Psoas muscle (tissue), 8 donors: Measurements from ENCODE around the gene HOXB1. TPM values are rescaled to one million over a fixed set of nuclear protein-coding genes. Genes with fewer than 3 reads are reported as not detected.

Experiments used
- ATAC-seq, 4 donors: fragments of 200-7000 bp; cut with Tn5 transposase; one replicate each; pipeline ENCODE4 v1.9.1; 2020; ENCODE audit warnings: moderate library complexity in 3 of 4, mild to moderate bottlenecking in 2 of 4
- DNase-seq, 2 donors: peaks; one replicate each; pipeline ENCODE4 v3.0.0-alpha.2; 2020
- H3K27ac ChIP-seq: fragments of 200-600 bp; one replicate; pipeline ENCODE4 v1.8.0; 2022
- H3K27me3 ChIP-seq, 3 donors: fragments of 200-600 bp in 1 of 3; one replicate each; pipeline versions ENCODE4 v1.6.1 to v1.8.0; 2013 to 2022; ENCODE audit warnings: low read length in 2 of 3, mild to moderate bottlenecking in 2 of 3, moderate library complexity in 1 of 3; ENCODE audit not compliant: insufficient read depth in 3 of 3
- H3K36me3 ChIP-seq, 2 donors: fragments of 200-600 bp in 1 of 2; one replicate each; pipeline versions ENCODE4 v1.6.1 to v1.8.0; 2013 to 2022; ENCODE audit warnings: low read depth in 1 of 2, mild to moderate bottlenecking in 1 of 2, moderate library complexity in 1 of 2; ENCODE audit not compliant: insufficient read depth in 1 of 2
- H3K4me1 ChIP-seq: fragments of 200-600 bp; one replicate; pipeline ENCODE4 v1.8.0; 2022
- H3K4me3 ChIP-seq: fragments of 200-600 bp; one replicate; pipeline ENCODE4 v1.8.0; 2022; ENCODE audit warnings: mild to moderate bottlenecking
- H3K9me3 ChIP-seq: fragments of 200-600 bp; one replicate; pipeline ENCODE4 v1.8.0; 2022
- WGBS, 3 donors: extraction: QIAGEN DNeasy Blood & Tissue Kit; methylation state at CpG; one replicate each; pipeline versions ENCODE4 v1.1.6 to v1.1.7; 2013; 5-methylcytosine and 5-hydroxymethylcytosine counted together
- intact Hi-C, 2 donors: fragments of 100-400 bp; cut with DNase I; formaldehyde crosslinking; loops; one replicate each; pipeline versions ENCODE4 v1.11.0 to v1.14.2; 2022
- polyA plus RNA-seq, 3 donors: library from polyadenylated mRNA; stranded (reverse); fragments of 200-250 nt; gene quantifications; one replicate each; pipeline ENCODE4 v1.2.3, GENCODE V29; 2013
- total RNA-seq, 4 donors: library from RNA; stranded (reverse); fragmentation: NEBNext Ultra II Directional in 2 of 4; extraction: Animal tissue kit (Norgen Biotek cat#: 25700) in 2 of 4; gene quantifications; one replicate each; pipeline versions ENCODE4 v1.2.1 to v1.2.4, GENCODE V29; 2021 to 2023
- TF ChIP-seq, protein P1 (sequence below): fragments of 200-600 bp; IDR thresholded peaks from one replicate; pipeline ENCODE4 v1.8.0; 2022; ENCODE audit warnings: antibody characterized with exemption
- donor health status: healthy with polysubstance abuse.
- donor health status: DM: no; HTN: no; CAD: no; lungs with moderate emphysema.
- donor health status: Bipolar disorder and iron deficiency.
- donor health status: healthy.
- donor health status: DM: yes; HTN: yes; CAD: no.
- donor health status: DM: no; HTN: no; CAD: no.
- donor health status: DM: no; HTN: no; CAD: no.
- donor health status: DM: yes; HTN: yes; CAD: no.

The HOXB1 gene
- total and polyA plus RNA-seq, 7 donors = not detected

DNA sequence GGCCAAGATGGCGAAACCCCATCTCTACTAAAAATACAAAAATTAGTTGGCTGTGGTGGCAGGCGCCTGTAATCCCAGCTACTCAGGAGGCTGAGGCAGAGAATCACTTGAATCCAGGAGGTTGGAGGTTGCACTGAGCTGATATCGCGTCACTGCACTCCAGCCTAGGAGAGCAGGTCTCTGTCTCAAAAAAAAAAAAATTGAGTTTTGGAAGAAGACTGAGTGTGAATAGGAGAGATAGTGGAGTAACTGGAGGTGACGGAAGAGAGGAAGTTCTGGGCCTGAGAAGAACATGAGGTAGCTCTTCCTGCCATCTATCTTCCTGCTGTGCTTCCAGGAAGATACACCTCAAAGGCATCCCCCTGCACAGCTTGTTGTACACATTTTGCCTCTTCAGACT, 11.4 kb downstream of the HOXB1 start:
- Histone ChIP-seq H3K27me3 (peaks cover 0 to 14% (median 0%) of the 10 kb centered on the region in 3 donors), H3K4me3 (no peak overlapping the region), H3K36me3 (no peaks in the 10 kb centered on the region), H3K9me3 (no peaks in the 10 kb centered on the region), H3K4me1 (no peaks in the 10 kb centered on the region), H3K27ac (no peak overlapping the region)
- no peak for ATAC-seq
- TF ChIP-seq, protein P1, sequence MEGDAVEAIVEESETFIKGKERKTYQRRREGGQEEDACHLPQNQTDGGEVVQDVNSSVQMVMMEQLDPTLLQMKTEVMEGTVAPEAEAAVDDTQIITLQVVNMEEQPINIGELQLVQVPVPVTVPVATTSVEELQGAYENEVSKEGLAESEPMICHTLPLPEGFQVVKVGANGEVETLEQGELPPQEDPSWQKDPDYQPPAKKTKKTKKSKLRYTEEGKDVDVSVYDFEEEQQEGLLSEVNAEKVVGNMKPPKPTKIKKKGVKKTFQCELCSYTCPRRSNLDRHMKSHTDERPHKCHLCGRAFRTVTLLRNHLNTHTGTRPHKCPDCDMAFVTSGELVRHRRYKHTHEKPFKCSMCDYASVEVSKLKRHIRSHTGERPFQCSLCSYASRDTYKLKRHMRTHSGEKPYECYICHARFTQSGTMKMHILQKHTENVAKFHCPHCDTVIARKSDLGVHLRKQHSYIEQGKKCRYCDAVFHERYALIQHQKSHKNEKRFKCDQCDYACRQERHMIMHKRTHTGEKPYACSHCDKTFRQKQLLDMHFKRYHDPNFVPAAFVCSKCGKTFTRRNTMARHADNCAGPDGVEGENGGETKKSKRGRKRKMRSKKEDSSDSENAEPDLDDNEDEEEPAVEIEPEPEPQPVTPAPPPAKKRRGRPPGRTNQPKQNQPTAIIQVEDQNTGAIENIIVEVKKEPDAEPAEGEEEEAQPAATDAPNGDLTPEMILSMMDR = no peak
- no peak for DNase-seq
- 76 to 96% (median 86%) methylated on average over 5 of the region's 5 CpGs for WGBS, 3 donors
- intact Hi-C loops = no loop called here

DNA sequence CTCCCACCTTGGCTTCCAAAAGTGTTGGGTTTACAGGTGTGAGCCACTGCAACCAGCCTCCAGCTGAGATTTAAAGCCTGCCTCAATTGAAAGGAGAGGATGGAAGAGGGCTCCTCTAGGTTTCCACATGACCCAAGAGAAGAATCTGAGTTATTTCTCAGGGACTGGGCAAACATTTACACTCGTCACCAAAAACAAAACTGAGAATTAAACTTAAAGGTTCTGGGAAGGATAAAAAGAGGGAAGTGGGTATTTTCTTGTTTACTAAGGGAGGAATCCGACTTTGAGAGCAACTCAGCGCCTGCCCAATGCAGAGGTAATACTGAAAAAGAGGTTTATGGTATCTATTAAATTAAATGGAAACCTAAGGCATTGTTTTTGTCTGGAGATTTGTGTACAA, 13.3 kb downstream of the HOXB1 start:
- intact Hi-C loops = no loop called here

DNA sequence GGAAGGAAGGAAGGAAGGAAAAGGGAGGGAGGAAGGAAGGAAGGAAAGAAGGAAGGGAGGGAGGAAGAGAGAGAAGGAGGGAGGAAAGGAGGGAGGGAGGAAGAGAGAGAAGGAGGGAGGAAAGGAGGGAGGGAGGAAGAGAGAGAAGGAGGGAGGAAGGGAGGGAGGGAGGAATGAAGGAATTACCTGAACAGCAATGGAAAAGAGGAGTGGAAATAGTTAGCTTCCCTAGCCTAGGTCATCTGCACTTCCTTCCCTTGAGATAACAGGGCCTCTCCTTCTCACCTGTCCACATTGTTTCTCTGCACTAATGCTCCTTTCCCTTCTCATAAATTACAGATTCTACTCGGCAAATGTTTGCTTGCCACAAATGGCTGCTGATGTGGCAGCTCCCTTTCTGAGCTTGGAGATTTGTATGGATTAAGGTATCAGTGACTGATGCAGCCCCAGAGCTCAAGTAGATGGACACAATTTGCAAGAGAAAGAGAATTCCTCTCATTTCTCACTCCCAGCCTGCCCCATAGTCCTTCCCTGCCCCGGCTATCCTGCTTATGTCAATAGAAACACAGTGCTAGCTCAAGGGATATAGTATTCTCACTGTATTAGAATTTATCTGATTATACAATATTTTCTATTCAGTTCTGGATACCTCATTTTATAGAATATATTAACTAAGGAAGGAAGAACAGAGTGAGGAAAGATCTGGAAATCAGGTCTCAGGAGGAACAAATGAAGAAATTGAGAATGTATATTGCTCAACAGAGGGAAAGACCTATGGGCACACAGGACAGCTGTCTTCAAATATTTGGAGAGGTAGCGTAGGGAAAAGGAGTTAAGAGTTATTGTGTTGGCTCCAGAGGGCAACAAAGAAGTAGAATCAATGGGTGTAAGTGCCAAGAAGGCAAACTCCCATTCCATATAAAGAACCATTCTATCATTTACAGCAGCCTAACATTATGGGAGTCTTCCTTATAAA, 14.6 kb downstream of the HOXB1 start:
- 44 to 54% (median 46%) methylated on average over 3 of the region's 3 CpGs for WGBS, 3 donors
- TF ChIP-seq, protein P1 = no peak
- Histone ChIP-seq H3K4me3 (no peak overlapping the region), H3K9me3 (no peaks in the 10 kb centered on the region), H3K27me3 (peaks cover 0 to 25% (median 5%) of the 10 kb centered on the region in 3 donors), H3K36me3 (no peaks in the 10 kb centered on the region), H3K27ac (no peak overlapping the region), H3K4me1 (no peaks in the 10 kb centered on the region)
- ATAC-seq (no peak), DNase-seq (no peak)
- intact Hi-C loops = no loop called here

More for the DNA sequence above, 13.3 kb downstream of the HOXB1 start:
- TF ChIP-seq, protein P1 = no peak
- H3K4me1 ChIP-seq = no peaks in the 10 kb centered on the region
- 40 to 45% (median 42%) methylated on average over 3 of the region's 3 CpGs for WGBS, 3 donors
- DNase-seq (no peak), ATAC-seq (no peak)
- no peak overlapping the region for H3K4me3 ChIP-seq
- no peaks in the 10 kb centered on the region for H3K9me3 ChIP-seq
- H3K27ac ChIP-seq = no peak overlapping the region
- H3K36me3 ChIP-seq = no peaks in the 10 kb centered on the region
- peaks cover 0 to 25% (median 5%) of the 10 kb centered on the region in 3 donors for H3K27me3 ChIP-seq

DNA sequence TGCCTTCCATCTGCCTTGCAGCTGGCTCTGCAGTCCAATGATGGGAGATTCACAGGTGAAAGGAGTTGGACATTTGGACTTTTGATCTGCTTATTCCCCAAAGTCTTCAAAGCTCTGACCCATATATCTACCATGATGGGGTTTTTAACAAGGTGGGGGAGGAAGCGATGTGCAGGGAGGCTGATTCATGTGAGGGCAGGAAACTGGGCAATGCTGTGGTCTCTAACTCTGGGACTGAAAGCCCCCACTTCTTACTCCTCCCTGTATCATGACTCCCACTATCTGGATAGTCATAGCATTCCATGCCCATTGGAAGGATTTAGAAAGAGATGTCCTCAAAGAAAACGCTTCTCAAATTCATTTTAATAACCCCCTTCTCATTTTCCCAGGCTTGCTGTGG, 16.3 kb downstream of the HOXB1 start:
- TF ChIP-seq, protein P1 = no peak
- no peak for ATAC-seq
- Histone ChIP-seq H3K4me1 (no peaks in the 10 kb centered on the region), H3K9me3 (no peaks in the 10 kb centered on the region), H3K36me3 (no peaks in the 10 kb centered on the region), H3K27ac (no peak overlapping the region), H3K27me3 (peaks cover 0 to 31% (median 5%) of the 10 kb centered on the region in 3 donors), H3K4me3 (no peak overlapping the region)
- 61 to 75% (median 68%) methylated on average over 2 of the region's 2 CpGs for WGBS, 3 donors
- DNase-seq = no peak
- intact Hi-C loops = no loop called here
